Caco-2 (cell line): ENCODE results near the gene PGM1. TPM values are rescaled to one million over a fixed set of nuclear protein-coding genes. Genes with fewer than 3 reads are reported as not detected.

Experiments
- BruUV-seq: library from RNA; stranded (reverse); fragments of 400-500 nt; replicated peaks from 2 replicates; lab custom pipeline; 2021; lab: Mats Ljungman, UMichigan
- CTCF ChIA-PET: fragments of 300-600 bp; sonication (Branson Sonifier 250); formaldehyde crosslinking; loops from one replicate; lab custom pipeline; 2022; ENCODE audit warnings: antibody characterized with exemption; lab: Charles Lee
- POLR2A ChIA-PET: fragments of 300-600 bp; sonication (Branson Sonifier 250); formaldehyde crosslinking; loops from one replicate; lab custom pipeline; 2022; ENCODE audit warnings: antibody characterized with exemption; lab: Charles Lee
- DNase-seq, 2 experiments: peaks; one replicate each; pipeline versions ENCODE4 v3.0.0 to v3.0.0-alpha.2; 2020 to 2022
- H3K27me3 ChIP-seq: replicated peaks from 2 replicates; pipeline ENCODE4 v1.6.0; 2011; ENCODE audit warnings: low read length; ENCODE audit not compliant: control insufficient read depth, insufficient read depth
- H3K36me3 ChIP-seq: 2 replicates; pipeline ENCODE4 v1.5.1; 2011; ENCODE audit warnings: low read length; ENCODE audit not compliant: control insufficient read depth, insufficient read depth
- H3K4me1 ChIP-seq: fragments of 250-450 bp; sonication (Bioruptor Pico); 2 replicates; pipeline ENCODE4 v1.5.1; 2020; ENCODE audit warnings: mild to moderate bottlenecking
- H3K4me3 ChIP-seq: 2 replicates; pipeline ENCODE4 v1.5.1; 2011; ENCODE audit warnings: low read depth, mild to moderate bottlenecking, control low read depth, low read length
- H3K9me3 ChIP-seq: fragments of 250-450 bp; sonication (Bioruptor Pico); 2 replicates; pipeline ENCODE4 v1.5.1; 2020; ENCODE audit warnings: mild to moderate bottlenecking, moderate library complexity
- H3K27ac Mint-ChIP-seq: one replicate; pipeline ENCODE4 v1.8.0; 2022; ENCODE audit warnings: mixed read lengths; ENCODE audit not compliant: unreplicated experiment
- H3K27me3 Mint-ChIP-seq: one replicate; pipeline ENCODE4 v1.8.0; 2022; ENCODE audit warnings: mixed read lengths; ENCODE audit not compliant: insufficient read depth, unreplicated experiment
- H3K36me3 Mint-ChIP-seq: one replicate; pipeline ENCODE4 v1.8.0; 2022; ENCODE audit warnings: mild to moderate bottlenecking, mixed read lengths; ENCODE audit not compliant: insufficient read depth, unreplicated experiment
- H3K4me1 Mint-ChIP-seq: one replicate; pipeline ENCODE4 v1.8.0; 2022; ENCODE audit warnings: low read depth, mixed read lengths; ENCODE audit not compliant: unreplicated experiment
- H3K4me3 Mint-ChIP-seq: one replicate; pipeline ENCODE4 v1.8.0; 2022; ENCODE audit warnings: mild to moderate bottlenecking, moderate library complexity, mixed read lengths; ENCODE audit not compliant: unreplicated experiment
- H3K9me3 Mint-ChIP-seq: one replicate; pipeline ENCODE4 v1.8.0; 2022; ENCODE audit warnings: mixed read lengths; ENCODE audit not compliant: unreplicated experiment
- intact Hi-C: fragments of 100-400 bp; cut with micrococcal nuclease; formaldehyde crosslinking; loops from one replicate; pipeline ENCODE4 v1.10.0; 2022; ENCODE audit not compliant: unreplicated experiment
- total RNA-seq: library from RNA; stranded (reverse); gene quantifications from 2 replicates; pipeline ENCODE4 v1.2.3, GENCODE V29; 2022
- TF ChIP-seq, protein P1 (sequence below), 2 experiments: fragments of 200-600 bp in 1 of 2; IDR thresholded peaks; 1 replicate in 1 of 2; 2 replicates in 1 of 2; pipeline versions ENCODE4 v1.5.1 to v1.8.0; 2011 to 2022; ENCODE audit warnings: antibody characterized with exemption in 1 of 2, control low read depth in 1 of 2, inconsistent platforms in 1 of 2, low read depth in 1 of 2, low read length in 1 of 2, mild to moderate bottlenecking in 1 of 2, moderate library complexity in 1 of 2; ENCODE audit not compliant: insufficient read depth in 1 of 2, severe bottlenecking in 1 of 2, unreplicated experiment in 1 of 2

The PGM1 gene
- total RNA-seq, 1 experiment from 2014 or later, result 22.5 TPM

DNA sequence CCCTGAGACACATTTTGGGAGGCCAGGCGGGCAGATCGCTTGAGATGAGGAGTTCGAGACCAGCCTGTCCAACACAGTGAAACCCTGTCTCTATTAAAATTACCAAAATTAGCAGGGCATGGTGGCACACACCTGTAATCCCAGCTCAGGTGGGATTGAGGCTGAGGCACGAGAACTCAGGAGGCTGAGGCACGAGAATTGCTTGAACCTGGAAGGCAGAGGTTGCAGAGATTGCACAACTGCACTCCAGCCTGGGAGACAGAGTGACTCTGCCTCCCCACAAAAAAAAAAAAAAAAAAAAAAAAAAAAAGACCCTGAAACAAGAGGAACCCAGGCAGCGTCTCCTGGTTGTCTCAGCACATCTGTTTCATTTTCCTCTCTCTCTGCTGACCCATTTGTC lies 24.2 kb downstream of the PGM1 start:
- TF ChIP-seq, protein P1, sequence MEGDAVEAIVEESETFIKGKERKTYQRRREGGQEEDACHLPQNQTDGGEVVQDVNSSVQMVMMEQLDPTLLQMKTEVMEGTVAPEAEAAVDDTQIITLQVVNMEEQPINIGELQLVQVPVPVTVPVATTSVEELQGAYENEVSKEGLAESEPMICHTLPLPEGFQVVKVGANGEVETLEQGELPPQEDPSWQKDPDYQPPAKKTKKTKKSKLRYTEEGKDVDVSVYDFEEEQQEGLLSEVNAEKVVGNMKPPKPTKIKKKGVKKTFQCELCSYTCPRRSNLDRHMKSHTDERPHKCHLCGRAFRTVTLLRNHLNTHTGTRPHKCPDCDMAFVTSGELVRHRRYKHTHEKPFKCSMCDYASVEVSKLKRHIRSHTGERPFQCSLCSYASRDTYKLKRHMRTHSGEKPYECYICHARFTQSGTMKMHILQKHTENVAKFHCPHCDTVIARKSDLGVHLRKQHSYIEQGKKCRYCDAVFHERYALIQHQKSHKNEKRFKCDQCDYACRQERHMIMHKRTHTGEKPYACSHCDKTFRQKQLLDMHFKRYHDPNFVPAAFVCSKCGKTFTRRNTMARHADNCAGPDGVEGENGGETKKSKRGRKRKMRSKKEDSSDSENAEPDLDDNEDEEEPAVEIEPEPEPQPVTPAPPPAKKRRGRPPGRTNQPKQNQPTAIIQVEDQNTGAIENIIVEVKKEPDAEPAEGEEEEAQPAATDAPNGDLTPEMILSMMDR (IDR thresholded peaks at IDR 0.05; ENCODE audit: insufficient read depth in 1 of 2, low read depth in 1 of 2, low read length in 1 of 2, severe bottlenecking in 1 of 2, unreplicated experiment in 1 of 2), result no peak
- POLR2A ChIA-PET, result interaction anchor here (0.7 kb wide), 1 partner anchor 161 kb away, joined by 10 read pairs; no protein-coding TSS in a partner anchor
- H3K36me3 Mint-ChIP-seq, result no peaks in the 10 kb centered on the region
- Histone ChIP-seq H3K36me3 (no peaks in the 10 kb centered on the region), H3K4me1 (no peaks in the 10 kb centered on the region; the same call in 1 of the 2 replicates), H3K9me3 (no peaks in the 10 kb centered on the region), H3K4me3 (no peak overlapping the region), H3K27me3 (no peaks in the 10 kb centered on the region)
- H3K27ac Mint-ChIP-seq, result no peak overlapping the region
- H3K4me3 Mint-ChIP-seq, result no peak overlapping the region
- no peaks in the 10 kb centered on the region for H3K27me3 Mint-ChIP-seq
- intact Hi-C loops, result loop anchor here (5.0 to 10.0 kb wide), 2 partner anchors 55 to 157 kb away; partner anchors contain the start of gene ROR1
- DNase-seq, result no peak
- CTCF ChIA-PET, result interaction anchor here (0.7 to 1.2 kb wide), 3 partner anchors 74 to 629 kb away, joined by 3 read pairs; no protein-coding TSS in a partner anchor
- H3K4me1 Mint-ChIP-seq, result peaks cover 3% of the 10 kb centered on the region
- H3K9me3 Mint-ChIP-seq, result no peaks in the 10 kb centered on the region
- BruUV-seq, result no TSS peak

DNA sequence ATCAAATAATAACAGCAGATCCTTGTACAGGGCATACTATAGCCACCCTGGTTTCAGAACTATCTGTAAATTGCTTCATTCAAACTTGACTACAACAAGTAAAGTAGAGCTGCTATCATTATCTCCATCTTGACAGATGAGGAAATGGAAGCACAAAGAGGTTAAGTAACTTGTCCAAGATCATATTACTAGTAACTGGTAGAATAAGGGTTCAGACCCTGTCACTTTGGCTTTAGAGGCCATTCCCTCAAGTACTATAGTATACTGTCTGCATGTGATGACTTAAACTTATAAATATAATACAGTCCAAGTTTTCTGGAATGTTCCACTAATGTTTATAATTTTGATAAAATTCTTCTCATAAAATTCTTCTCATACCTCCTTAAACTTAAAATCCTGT lies 24.8 kb downstream of the PGM1 start:
- Histone ChIP-seq H3K4me1 (no peaks in the 10 kb centered on the region), H3K36me3 (no peaks in the 10 kb centered on the region), H3K4me3 (no peak overlapping the region), H3K27me3 (no peaks in the 10 kb centered on the region), H3K9me3 (no peaks in the 10 kb centered on the region)
- no peak overlapping the region for H3K4me3 Mint-ChIP-seq
- no peak for DNase-seq
- POLR2A ChIA-PET, result no interaction called here
- no peak overlapping the region for H3K27ac Mint-ChIP-seq
- H3K27me3 Mint-ChIP-seq, result no peaks in the 10 kb centered on the region
- H3K36me3 Mint-ChIP-seq, result no peaks in the 10 kb centered on the region
- TF ChIP-seq, protein P1 (IDR thresholded peaks at IDR 0.05; ENCODE audit: insufficient read depth in 1 of 2, low read depth in 1 of 2, low read length in 1 of 2, severe bottlenecking in 1 of 2, unreplicated experiment in 1 of 2), result no peak
- CTCF ChIA-PET, result interaction anchor here (1.1 kb wide), 1 partner anchor 627 kb away, joined by 3 read pairs; no protein-coding TSS in a partner anchor
- no TSS peak for BruUV-seq
- intact Hi-C loops, result loop anchor here (5.0 to 10.0 kb wide), 2 partner anchors 54 to 157 kb away; partner anchors contain the start of gene ROR1
- H3K4me1 Mint-ChIP-seq, result no peaks in the 10 kb centered on the region
- H3K9me3 Mint-ChIP-seq, result no peaks in the 10 kb centered on the region

DNA sequence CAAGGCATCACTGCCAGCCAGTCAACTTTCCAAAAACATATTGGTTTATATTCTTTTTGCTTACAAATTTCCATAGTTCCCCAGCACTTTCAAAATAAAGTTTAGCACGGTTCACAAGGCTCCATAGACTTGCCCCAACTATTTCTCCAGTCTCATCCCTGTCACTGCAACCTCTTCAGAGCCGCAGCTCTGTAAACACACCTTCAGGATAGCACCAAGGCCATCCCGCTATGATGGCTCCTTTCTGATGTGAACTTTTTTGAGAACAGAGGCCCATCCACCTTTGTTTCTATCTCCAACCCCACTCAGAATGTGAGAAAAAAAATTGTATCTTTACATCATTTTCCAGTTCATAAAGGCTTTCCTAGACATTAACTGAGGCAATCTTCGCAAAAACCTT lies 26.3 kb downstream of the PGM1 start:
- H3K36me3 Mint-ChIP-seq, result no peaks in the 10 kb centered on the region
- no peaks in the 10 kb centered on the region for H3K9me3 Mint-ChIP-seq
- no peak overlapping the region for H3K4me3 Mint-ChIP-seq
- ChIA-PET CTCF (no interaction called here), POLR2A (no interaction called here)
- no peaks in the 10 kb centered on the region for H3K4me1 Mint-ChIP-seq
- TF ChIP-seq, protein P1 (IDR thresholded peaks at IDR 0.05; ENCODE audit: insufficient read depth in 1 of 2, low read depth in 1 of 2, low read length in 1 of 2, severe bottlenecking in 1 of 2, unreplicated experiment in 1 of 2), result no peak
- BruUV-seq, result no TSS peak
- no peaks in the 10 kb centered on the region for H3K27me3 Mint-ChIP-seq
- H3K9me3 ChIP-seq, result no peaks in the 10 kb centered on the region
- no peak for DNase-seq
- no peaks in the 10 kb centered on the region for H3K27me3 ChIP-seq
- H3K27ac Mint-ChIP-seq, result no peak overlapping the region
- H3K36me3 ChIP-seq, result no peaks in the 10 kb centered on the region
- intact Hi-C loops, result loop anchor here (5.0 to 10.0 kb wide), 2 partner anchors 53 to 155 kb away; partner anchors contain the start of gene ROR1
- no peak overlapping the region for H3K4me3 ChIP-seq
- peaks cover 2% of the 10 kb centered on the region for H3K4me1 ChIP-seq
